WTC11 (cell line): Measurements from ENCODE around the gene ERBB4. TPM values are rescaled to one million over a fixed set of nuclear protein-coding genes. Genes with fewer than 3 reads are reported as not detected.

Experiments
- ATAC-seq: fragments of 200-7000 bp; cut with Tn5 transposase; 2 replicates; pipeline ENCODE4 v1.10.0; 2021; ENCODE audit warnings: mild to moderate bottlenecking, moderate library complexity
- CTCF ChIA-PET: fragments of 300-600 bp; sonication (Branson Sonifier 250); formaldehyde crosslinking; loops from one replicate; lab custom pipeline; 2021; ENCODE audit warnings: antibody characterized with exemption; lab: Charles Lee
- POLR2A ChIA-PET: fragments of 350-600 bp; sonication (Branson Sonifier 250); formaldehyde crosslinking; loops from one replicate; lab custom pipeline; 2021; ENCODE audit warnings: antibody characterized with exemption; lab: Charles Lee
- DNase-seq: peaks from one replicate; pipeline ENCODE4 v3.0.0; 2021; ENCODE audit warnings: low spot score
- H3K27ac Mint-ChIP-seq: 2 replicates; pipeline ENCODE4 v1.8.0; 2021; ENCODE audit warnings: mixed read lengths
- H3K27me3 Mint-ChIP-seq: 2 replicates; pipeline ENCODE4 v1.8.0; 2021; ENCODE audit warnings: low read depth, mild to moderate bottlenecking, moderate library complexity, mixed read lengths
- H3K36me3 Mint-ChIP-seq: 2 replicates; pipeline ENCODE4 v1.8.0; 2021; ENCODE audit warnings: mixed read lengths
- H3K4me1 Mint-ChIP-seq: 2 replicates; pipeline ENCODE4 v1.8.0; 2022; ENCODE audit warnings: mixed read lengths
- H3K4me3 Mint-ChIP-seq: 2 replicates; pipeline ENCODE4 v1.8.0; 2021; ENCODE audit warnings: mild to moderate bottlenecking, moderate library complexity, mixed read lengths
- H3K9me3 Mint-ChIP-seq: 2 replicates; pipeline ENCODE4 v1.8.0; 2021; ENCODE audit warnings: mixed read lengths
- ATF3 ChIP-seq: sonication (generic); formaldehyde crosslinking; conservative IDR thresholded peaks from 2 replicates; pipeline ENCODE4 v1.8.1; 2022; ENCODE audit warnings: mild to moderate bottlenecking, missing genetic modification reagents
- CBFB ChIP-seq: sonication (generic); formaldehyde crosslinking; IDR thresholded peaks from 2 replicates; pipeline ENCODE4 v1.8.1; 2022; ENCODE audit warnings: mild to moderate bottlenecking, low read depth, missing genetic modification reagents
- CREB1 ChIP-seq: sonication (generic); formaldehyde crosslinking; IDR thresholded peaks from 2 replicates; pipeline ENCODE4 v1.8.0; 2023; ENCODE audit warnings: mild to moderate bottlenecking, missing genetic modification reagents
- EMX1 ChIP-seq: fragments of 250-450 bp; sonication (Bioruptor Pico); IDR thresholded peaks from 2 replicates; pipeline ENCODE4 v1.8.0; 2021; ENCODE audit warnings: mild to moderate bottlenecking
- FOXK1 ChIP-seq: sonication (generic); formaldehyde crosslinking; IDR thresholded peaks from 2 replicates; pipeline ENCODE4 v1.8.0; 2022; ENCODE audit warnings: mild to moderate bottlenecking, moderate library complexity, missing genetic modification reagents
- FOXP4 ChIP-seq: sonication (generic); formaldehyde crosslinking; IDR thresholded peaks from 2 replicates; pipeline ENCODE4 v1.8.0; 2022; ENCODE audit warnings: mild to moderate bottlenecking, missing genetic modification reagents
- IRF1 ChIP-seq: sonication (generic); formaldehyde crosslinking; IDR thresholded peaks from 2 replicates; pipeline ENCODE4 v1.8.0; 2023; ENCODE audit warnings: missing genetic modification reagents
- IRF2 ChIP-seq: sonication (generic); formaldehyde crosslinking; IDR thresholded peaks from 2 replicates; pipeline ENCODE4 v1.8.0; 2022; ENCODE audit warnings: low read depth, missing genetic modification reagents, borderline replicate concordance
- KAT7 ChIP-seq: sonication (generic); formaldehyde crosslinking; IDR thresholded peaks from 2 replicates; pipeline ENCODE4 v1.8.1; 2023; ENCODE audit warnings: missing genetic modification reagents, mild to moderate bottlenecking, borderline replicate concordance
- MAX ChIP-seq: sonication (generic); formaldehyde crosslinking; IDR thresholded peaks from 2 replicates; pipeline ENCODE4 v1.8.0; 2022; ENCODE audit warnings: mild to moderate bottlenecking, missing genetic modification reagents
- MLX ChIP-seq: sonication (generic); formaldehyde crosslinking; IDR thresholded peaks from 2 replicates; pipeline ENCODE4 v1.8.1; 2023; ENCODE audit warnings: mild to moderate bottlenecking, missing genetic modification reagents, moderate library complexity
- NFATC4 ChIP-seq: fragments of 250-450 bp; sonication (Bioruptor Pico); IDR thresholded peaks from 2 replicates; pipeline ENCODE4 v1.9.0; 2021; ENCODE audit warnings: mild to moderate bottlenecking
- NR1H2 ChIP-seq: sonication (generic); formaldehyde crosslinking; IDR thresholded peaks from 2 replicates; pipeline ENCODE4 v1.9.0; 2021; ENCODE audit warnings: mild to moderate bottlenecking, moderate library complexity, missing genetic modification reagents
- PRDM15 ChIP-seq: sonication (generic); formaldehyde crosslinking; IDR thresholded peaks from 2 replicates; pipeline ENCODE4 v1.8.0; 2022; ENCODE audit warnings: missing genetic modification reagents
- TCF7 ChIP-seq: sonication (generic); formaldehyde crosslinking; IDR thresholded peaks from 2 replicates; pipeline ENCODE4 v1.8.0; 2022; ENCODE audit warnings: mild to moderate bottlenecking, low read depth, missing genetic modification reagents, moderate library complexity
- TEAD1 ChIP-seq: sonication (generic); formaldehyde crosslinking; IDR thresholded peaks from 2 replicates; pipeline ENCODE4 v1.8.0; 2022; ENCODE audit warnings: mild to moderate bottlenecking, missing genetic modification reagents
- TP53 ChIP-seq: sonication (generic); formaldehyde crosslinking; IDR thresholded peaks from 2 replicates; pipeline ENCODE4 v1.8.1; 2023; ENCODE audit warnings: mild to moderate bottlenecking, missing genetic modification reagents
- USF1 ChIP-seq: sonication (generic); formaldehyde crosslinking; IDR thresholded peaks from 2 replicates; pipeline ENCODE4 v1.8.0; 2022; ENCODE audit warnings: mild to moderate bottlenecking, missing genetic modification reagents
- ZBTB21 ChIP-seq: sonication (generic); formaldehyde crosslinking; IDR thresholded peaks from 2 replicates; pipeline ENCODE4 v1.8.1; 2023; ENCODE audit warnings: mild to moderate bottlenecking, missing genetic modification reagents, borderline replicate concordance
- ZNF138 ChIP-seq: sonication (generic); formaldehyde crosslinking; conservative IDR thresholded peaks from 2 replicates; pipeline ENCODE4 v1.8.1; 2022; ENCODE audit warnings: mild to moderate bottlenecking, moderate library complexity, missing genetic modification reagents
- ZNF232 ChIP-seq: sonication (generic); formaldehyde crosslinking; IDR thresholded peaks from 2 replicates; pipeline ENCODE4 v1.8.0; 2022; ENCODE audit warnings: mild to moderate bottlenecking, missing genetic modification reagents
- ZNF263 ChIP-seq: sonication (generic); formaldehyde crosslinking; IDR thresholded peaks from 2 replicates; pipeline ENCODE4 v1.8.1; 2022; ENCODE audit warnings: low read depth, mild to moderate bottlenecking, moderate library complexity, missing genetic modification reagents
- ZNF416 ChIP-seq: fragments of 250-450 bp; sonication (Bioruptor Pico); IDR thresholded peaks from 2 replicates; pipeline ENCODE4 v1.9.0; 2021; ENCODE audit warnings: mild to moderate bottlenecking, inconsistent platforms
- ZNF425 ChIP-seq: fragments of 250-450 bp; sonication (Bioruptor Pico); conservative IDR thresholded peaks from 2 replicates; pipeline ENCODE4 v1.9.0; 2021; ENCODE audit warnings: mild to moderate bottlenecking
- ZNF512 ChIP-seq: sonication (generic); formaldehyde crosslinking; IDR thresholded peaks from 2 replicates; pipeline ENCODE4 v1.8.1; 2022; ENCODE audit warnings: missing genetic modification reagents, borderline replicate concordance
- total RNA-seq: library from RNA; stranded (reverse); gene quantifications from 3 replicates; pipeline ENCODE4 v1.2.3, GENCODE V29; 2021

Gene ERBB4
- total RNA-seq, 1 experiment from 2014 or later: 1.6 TPM

GRCh38 chr2:212359425-212360067 is 179.1 kb downstream of the ERBB4 start (continued):
- TF ChIP-seq CREB1 (CRISPR knock-in tag) (no peak), NR1H2 (CRISPR knock-in tag) (no peak), MLX (CRISPR knock-in tag) (no peak), IRF2 (no peak), PRDM15 (CRISPR knock-in tag) (no peak), TCF7 (CRISPR knock-in tag) (no peak), ATF3 (CRISPR knock-in tag) (no peak), FOXK1 (CRISPR knock-in tag) (no peak), EMX1 (CRISPR knock-in tag) (no peak), USF1 (CRISPR knock-in tag) (no peak), ZBTB21 (CRISPR knock-in tag) (no peak), ZNF232 (CRISPR knock-in tag) (no peak), NFATC4 (no peak), TP53 (CRISPR knock-in tag) (no peak), CBFB (no peak)

- ATAC-seq (no peak), DNase-seq (no peak)
- Mint-ChIP-seq H3K4me3 (no peak overlapping the region), H3K36me3 (no peaks in the 10 kb centered on the region), H3K27me3 (no peaks in the 10 kb centered on the region), H3K9me3 (no peaks in the 10 kb centered on the region), H3K4me1 (peaks cover 14% of the 10 kb centered on the region), H3K27ac (no peak overlapping the region)
- POLR2A ChIA-PET: no interaction called here
- CTCF ChIA-PET: no interaction called here
- TF ChIP-seq TEAD1 (CRISPR knock-in tag): no peak
- TF ChIP-seq ZNF512 (CRISPR knock-in tag): no peak
- TF ChIP-seq ZNF138: no peak
- no peak for TF ChIP-seq FOXP4 (CRISPR knock-in tag)
- no peak for TF ChIP-seq IRF1 (CRISPR knock-in tag)
- no peak for TF ChIP-seq ZNF425 (CRISPR knock-in tag)
- TF ChIP-seq ZNF416: no peak
- no peak for TF ChIP-seq IRF2
- no peak for TF ChIP-seq ZNF263 (CRISPR knock-in tag)
- TF ChIP-seq KAT7 (CRISPR knock-in tag): no peak
- TF ChIP-seq MAX: no peak
Observed at GRCh38 chr2:212357606-212358005, 181.0 kb downstream of the ERBB4 start.
